H1 (cell line): Measurements from ENCODE around the gene PTPRH. TPM values are rescaled to one million over a fixed set of nuclear protein-coding genes. Genes with fewer than 3 reads are reported as not detected.

ENCODE experiments used
- ATF3 ChIP-seq: IDR thresholded peaks from 2 replicates; pipeline ENCODE4 v1.6.1; 2011; ENCODE audit warnings: low read depth, mild to moderate bottlenecking, low read length; ENCODE audit not compliant: insufficient read depth
- BACH1 ChIP-seq: IDR thresholded peaks from 2 replicates; pipeline ENCODE4 v1.6.1; 2012; ENCODE audit warnings: low read length, improper control_type of control experiment
- CHD7 ChIP-seq: fragments of 300-600 bp; sonication (generic); IDR thresholded peaks from 2 replicates; pipeline ENCODE4 v1.7.1; 2012; ENCODE audit warnings: low read length, moderate library complexity, mild to moderate bottlenecking, inconsistent platforms; ENCODE audit not compliant: insufficient replicate concordance
- KDM4A ChIP-seq: IDR thresholded peaks from one replicate; pipeline ENCODE4 v1.7.1; 2012; ENCODE audit warnings: low read depth, mild to moderate bottlenecking, moderate library complexity, low read length, inconsistent platforms; ENCODE audit not compliant: severe bottlenecking
- MAX ChIP-seq: IDR thresholded peaks from 2 replicates; pipeline ENCODE4 v1.6.1; 2012; ENCODE audit warnings: inconsistent platforms
- TAF1 ChIP-seq: IDR thresholded peaks from 2 replicates; pipeline ENCODE4 v1.6.1; 2011; ENCODE audit warnings: mild to moderate bottlenecking, low read depth, low read length
- USF2 ChIP-seq: IDR thresholded peaks from 2 replicates; pipeline ENCODE4 v1.6.1; 2011; ENCODE audit warnings: low read length, improper control_type of control experiment
- polyA plus RNA-seq, 7 experiments: library from polyadenylated mRNA; depleted of rRNA in 3 of 7; stranded (reverse) in 5 of 7; unstranded in 2 of 7; fragments of >200 nt in 5 of 7; fragments of 200-250 nt in 2 of 7; gene quantifications; 1 replicate in 5 of 7; 2 replicates in 1 of 7; 4 replicates in 1 of 7; pipeline versions ENCODE4 v1.2.1 to v1.2.3, GENCODE V29; 2011 to 2013; ENCODE audit warnings: missing spikeins in 2 of 7, mixed read lengths in 2 of 7
- total RNA-seq: library from RNA; stranded (reverse); fragmentation: NEBNext Ultra II Directional; extraction: Animal tissue kit (Norgen Biotek cat#: 25700); gene quantifications from 2 replicates; pipeline ENCODE4 v1.2.1, GENCODE V29; 2021

Gene PTPRH
- total and polyA plus RNA-seq, 2 of the 8 experiments (the other 6 are each of a cell fraction or from before 2014, with no cell fraction given) = 0.30 to 0.39 TPM

- TF ChIP-seq KDM4A (peak; percentile 42), BACH1 (0 out of 2 replicates have a peak, but pooled peaks have one; percentile 28), ATF3 (no peak), MAX (no peak; the same call in 1 of the 2 replicates), USF2 (no peak), CHD7 (no peak), TAF1 (peak; percentile 42; the same call in 1 of the 2 replicates)
Measured at GRCh38 chr19:55178781-55179599, 30.3 kb downstream of the PTPRH start (continued).
